Fibroblast of skin of left biceps (primary cell): ENCODE data around the gene TAF15.

Source experiments
- DNase-seq, 2 experiments: peaks; one replicate each; pipeline ENCODE4 v3.0.0-alpha.2; 2013; ENCODE audit warnings: low read depth in 2 of 2

The TAF15 gene

GRCh38 chr17:35870906-35871819 lies 61.9 kb downstream of the TAF15 start:
- DNase-seq, result no peak

- no peak for DNase-seq
These were observed 63.1 kb downstream of the TAF15 start for GRCh38 chr17:35872196-35872980.

DNA sequence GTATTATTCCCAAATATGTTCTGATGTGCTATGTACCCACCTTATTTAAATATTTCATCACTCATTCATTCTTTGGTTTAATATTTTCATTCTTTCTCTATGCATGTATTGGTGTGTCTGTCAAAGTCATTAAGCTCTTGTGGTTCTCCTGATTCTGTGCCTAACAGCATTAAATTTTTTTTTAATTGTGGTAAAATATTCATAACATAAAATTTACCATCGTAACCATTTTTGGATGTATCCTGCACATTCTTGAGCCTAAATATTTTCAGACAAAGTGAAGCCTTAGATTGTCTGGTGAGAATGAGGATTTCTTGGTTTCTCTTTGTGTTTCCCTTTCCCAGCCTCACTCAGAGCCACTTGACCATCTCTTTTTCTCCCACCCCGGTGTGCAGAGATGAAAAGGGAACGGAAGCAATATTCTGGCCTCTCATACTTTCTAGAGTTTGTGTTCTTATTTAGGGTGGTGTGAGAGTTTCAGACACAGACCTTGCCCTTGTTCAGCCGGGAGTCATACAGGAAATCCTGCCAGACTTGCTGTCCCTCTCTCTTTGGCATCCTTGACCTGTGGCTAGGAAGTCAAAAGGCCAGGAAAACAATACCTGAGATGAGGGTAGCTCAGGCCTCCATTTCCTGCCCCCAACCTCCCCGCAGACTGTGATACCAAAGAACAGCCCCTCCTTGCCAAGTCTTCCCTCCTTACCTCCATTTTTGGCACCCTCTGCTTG lies 66.0 kb downstream of the TAF15 start:
- no peak for DNase-seq

DNA sequence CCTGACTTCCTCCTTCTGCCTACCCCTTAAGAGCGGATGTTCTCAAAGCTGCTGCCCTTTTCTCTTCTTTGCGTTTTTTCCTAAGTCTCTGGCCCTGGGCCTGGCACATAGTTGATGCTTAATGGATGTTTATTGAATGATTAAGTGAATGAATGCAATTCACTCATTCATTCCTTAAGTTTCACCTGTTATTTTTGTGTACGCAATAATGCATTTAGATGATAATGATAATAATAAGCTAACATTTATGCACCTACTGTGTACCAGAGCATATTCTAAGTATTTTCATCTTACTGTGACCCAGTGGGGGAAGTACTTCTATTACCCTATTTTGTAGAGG lies 66.5 kb downstream of the TAF15 start:
- no peak for DNase-seq

DNA sequence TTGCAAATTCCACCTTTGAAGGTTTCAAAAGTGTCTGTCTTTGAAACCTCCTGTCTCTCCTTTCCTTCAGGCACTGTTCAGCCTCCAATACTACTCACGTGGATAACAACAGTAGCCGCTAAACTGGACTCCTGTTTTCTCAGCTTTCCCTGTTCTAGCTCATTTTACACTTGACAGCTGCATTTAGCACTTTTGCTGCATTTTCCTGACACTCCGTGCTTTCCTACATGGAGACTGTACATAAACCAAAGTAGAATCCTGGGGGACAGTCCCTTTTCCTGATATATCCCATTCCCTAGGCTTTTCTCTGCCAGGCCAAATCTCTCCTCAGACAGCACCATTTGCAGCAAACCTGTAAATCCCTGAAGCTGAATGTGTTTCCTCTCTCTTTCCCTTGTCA lies 67.2 kb downstream of the TAF15 start:
- DNase-seq, result no peak

GRCh38 chr17:35877345-35878029 lies 68.2 kb downstream of the TAF15 start:
- DNase-seq, result no peak

- DNase-seq, result no peak
These were observed 69.1 kb downstream of the TAF15 start for GRCh38 chr17:35878361-35878760.

DNA sequence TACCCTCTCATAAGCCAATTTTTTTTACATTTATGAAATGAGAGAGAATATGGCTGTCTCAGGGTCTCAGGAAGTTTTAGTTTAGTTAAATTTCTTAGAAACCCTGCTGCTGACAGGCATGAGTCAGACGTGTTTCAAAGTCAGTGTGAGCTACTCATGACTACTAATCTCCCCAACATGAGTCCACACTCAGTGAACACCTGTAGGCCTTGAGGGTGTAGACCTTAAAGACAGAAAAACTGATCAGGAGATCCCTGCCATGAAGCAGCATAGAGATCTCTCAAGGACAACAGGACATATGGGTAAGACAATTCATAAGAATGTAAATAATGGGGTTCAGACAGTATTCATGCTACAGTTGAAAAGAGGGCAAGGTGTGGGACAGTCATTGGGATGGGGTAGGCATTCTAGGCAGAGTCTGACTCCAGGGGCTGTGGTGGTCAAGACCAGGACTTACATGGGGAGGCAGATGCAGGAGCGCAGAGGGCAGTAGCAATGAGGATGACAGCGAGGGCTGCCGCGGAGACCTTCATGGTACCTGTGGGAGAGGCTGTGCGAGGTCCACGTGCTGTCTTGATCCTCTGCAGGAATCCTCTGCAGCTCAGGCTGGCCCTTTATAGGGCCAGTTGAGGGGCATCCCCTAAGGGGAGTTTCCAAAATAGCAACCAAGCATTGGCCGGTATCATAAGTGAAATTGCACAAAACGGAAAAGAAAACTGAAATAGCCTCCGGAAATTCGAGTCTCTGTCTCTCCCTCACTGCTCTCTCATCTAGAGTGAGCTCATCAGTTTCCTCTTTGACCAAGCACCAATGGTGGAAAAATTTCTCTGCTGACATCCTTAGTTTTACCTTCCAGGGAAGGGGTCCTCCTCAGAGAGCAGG lies 70.7 kb downstream of the TAF15 start, which contains the start of gene CCL5:
CCL5 (minus strand) TSS at position 588 of the 882 bp plus-strand sequence.
- DNase-seq, result no peak

DNA sequence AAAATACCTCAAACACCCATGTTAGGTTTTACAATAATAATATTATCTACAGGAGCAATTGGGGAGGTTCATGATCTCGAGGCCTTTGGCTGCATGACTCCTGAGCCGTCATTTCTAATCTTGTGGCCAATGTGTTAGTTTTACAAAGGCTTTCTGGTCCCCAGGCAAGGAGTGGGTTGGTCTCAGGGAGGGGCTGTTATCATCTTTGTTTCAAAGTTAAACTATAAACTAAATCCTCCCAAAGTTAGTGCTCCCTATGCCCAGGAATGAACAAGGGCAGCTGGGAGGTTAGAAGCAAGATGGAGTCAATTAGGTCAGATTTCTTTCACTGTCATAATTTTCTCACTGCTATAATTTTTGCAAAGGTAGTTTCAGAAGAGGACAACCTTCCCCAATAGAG lies 80.0 kb downstream of the TAF15 start:
- no peak for DNase-seq

GRCh38 chr17:35889818-35890773 lies 80.8 kb downstream of the TAF15 start:
- DNase-seq, result peak; percentile 30 to 34

- DNase-seq, result no peak
These were observed 81.5 kb downstream of the TAF15 start for GRCh38 chr17:35890774-35891155.

GRCh38 chr17:35891269-35891668 lies 82.0 kb downstream of the TAF15 start:
- no peak for DNase-seq

- DNase-seq, result no peak
These were observed 83.1 kb downstream of the TAF15 start for GRCh38 chr17:35892091-35893035.

DNA sequence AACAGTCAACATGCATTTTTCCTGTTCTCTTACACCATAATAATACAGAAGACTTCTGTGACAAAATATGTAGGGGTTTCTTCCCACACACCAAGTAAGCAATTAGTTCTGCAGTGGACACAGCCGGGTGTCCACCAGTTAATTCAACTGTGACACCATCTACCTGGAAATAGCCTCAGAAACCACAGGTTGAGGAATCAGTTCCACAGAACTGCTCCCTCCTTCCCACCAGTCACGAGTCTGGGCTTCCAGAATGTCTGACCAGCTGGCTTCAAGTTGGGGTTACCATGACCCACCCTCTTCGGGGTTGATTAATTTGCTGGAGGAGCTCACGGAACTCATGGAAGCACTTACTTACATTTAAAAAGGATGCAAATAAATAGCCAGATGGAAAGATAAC lies 84.5 kb downstream of the TAF15 start:
- no peak for DNase-seq

GRCh38 chr17:35894206-35894605 lies 84.9 kb downstream of the TAF15 start:
- DNase-seq, result no peak

DNA sequence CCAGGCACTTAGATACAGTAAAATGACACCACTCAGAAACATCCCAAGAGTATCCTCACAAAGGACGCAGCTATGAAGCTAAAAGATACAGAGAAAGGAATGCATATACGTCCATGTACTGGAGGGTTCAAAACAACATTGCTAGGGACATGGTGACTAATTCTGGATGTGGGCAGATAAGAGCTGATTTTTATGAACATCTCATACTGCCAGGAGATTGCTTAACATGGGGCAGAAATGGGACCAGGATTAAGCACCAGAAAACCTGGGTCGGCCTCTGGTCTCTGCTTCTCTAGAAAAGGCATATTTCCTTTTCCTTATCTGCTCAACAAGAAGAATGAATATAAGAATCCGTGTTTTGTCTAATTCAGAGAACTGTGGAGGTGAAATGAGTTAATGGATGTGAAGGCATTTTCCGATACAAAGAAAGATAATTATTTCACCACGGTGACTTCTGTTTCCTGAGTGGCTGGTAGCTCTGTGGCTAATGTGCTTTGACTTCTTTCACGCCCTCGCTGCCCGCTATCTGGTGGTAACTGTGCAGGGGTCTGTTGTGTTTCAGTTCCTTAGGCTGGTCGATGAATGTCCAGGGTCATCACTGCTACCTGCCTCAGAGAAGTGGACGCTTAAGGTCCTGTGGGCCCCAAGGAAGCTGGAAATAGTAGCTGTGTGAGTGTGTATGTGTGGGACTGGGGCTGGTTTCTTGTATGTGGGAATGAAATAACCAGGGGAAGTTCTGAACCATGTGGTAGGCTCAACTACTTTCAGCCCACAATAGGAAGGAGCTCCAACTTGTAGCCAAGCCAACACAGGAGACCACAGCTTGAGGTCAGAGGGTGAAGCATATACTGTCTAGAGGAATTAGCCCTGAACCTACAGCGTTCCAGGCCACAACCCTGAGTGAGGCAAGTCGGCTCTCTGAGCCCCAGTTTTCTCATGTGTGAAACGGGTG lies 86.6 kb downstream of the TAF15 start:
- no peak for DNase-seq
